GM21360 (cell line): ENCODE results near the gene WDR93.

Experiments used
- ATAC-seq: cut with Tn5 transposase; IDR thresholded peaks from one replicate; pipeline ENCODE4 v1.9.1; 2021; ENCODE audit warnings: mild to moderate bottlenecking, moderate library complexity; ENCODE audit not compliant: unreplicated experiment

Gene WDR93

GRCh38 chr15:89747708-89748682 is 57.4 kb downstream of the WDR93 start:
- ATAC-seq = no peak

DNA sequence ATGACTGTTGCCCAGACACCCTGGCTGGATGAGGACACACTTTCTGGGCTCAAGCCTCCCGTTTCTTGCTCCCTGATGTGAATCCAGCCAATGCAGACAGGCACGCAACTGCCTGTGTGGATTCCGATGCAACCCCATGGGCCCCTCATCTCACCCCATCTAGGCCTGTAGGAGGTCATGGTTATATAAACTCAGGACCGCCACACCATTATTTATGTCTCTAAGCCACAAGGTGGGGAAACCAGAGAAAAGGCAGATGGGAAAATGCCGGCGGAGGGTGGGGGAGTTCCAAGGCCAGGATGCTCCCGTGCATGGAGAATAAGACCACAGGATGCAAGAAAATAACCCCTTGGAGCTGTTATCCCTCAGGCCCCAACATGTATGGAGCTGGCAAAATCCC is 58.4 kb downstream of the WDR93 start:
- ATAC-seq = no peak

GRCh38 chr15:89749526-89749925 is 58.9 kb downstream of the WDR93 start:
- ATAC-seq = no peak

DNA sequence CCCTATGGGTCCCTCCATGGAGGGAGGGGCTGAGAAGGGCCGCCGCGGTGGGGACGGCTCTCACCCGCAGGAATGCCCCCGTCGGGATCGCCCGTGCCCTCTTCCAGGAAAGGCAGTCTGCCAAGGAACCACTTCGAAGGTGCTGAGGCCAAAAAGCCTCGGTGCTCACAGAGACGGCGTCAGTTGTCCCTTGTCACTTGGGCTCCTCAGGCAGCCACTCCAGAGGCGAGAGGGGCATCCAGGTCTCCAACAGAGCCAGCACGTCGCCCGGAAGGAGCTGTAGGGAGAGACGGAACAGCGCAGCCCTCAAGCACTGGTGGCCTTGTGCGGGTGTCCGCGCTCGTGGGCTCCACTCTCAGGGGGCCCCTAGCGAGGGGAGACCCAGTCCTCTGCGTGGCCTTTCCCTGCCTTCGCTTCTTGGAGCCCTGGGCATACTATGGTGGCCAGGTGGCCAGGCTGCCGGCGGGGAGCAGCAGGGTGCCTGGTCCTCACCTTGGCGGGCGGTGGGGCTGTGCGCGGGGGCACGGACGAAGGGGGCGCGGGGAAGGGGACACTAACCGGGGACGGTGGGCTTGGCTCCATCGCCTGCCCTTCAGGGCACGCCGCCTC is 59.4 kb downstream of the WDR93 start:
- no peak for ATAC-seq

DNA sequence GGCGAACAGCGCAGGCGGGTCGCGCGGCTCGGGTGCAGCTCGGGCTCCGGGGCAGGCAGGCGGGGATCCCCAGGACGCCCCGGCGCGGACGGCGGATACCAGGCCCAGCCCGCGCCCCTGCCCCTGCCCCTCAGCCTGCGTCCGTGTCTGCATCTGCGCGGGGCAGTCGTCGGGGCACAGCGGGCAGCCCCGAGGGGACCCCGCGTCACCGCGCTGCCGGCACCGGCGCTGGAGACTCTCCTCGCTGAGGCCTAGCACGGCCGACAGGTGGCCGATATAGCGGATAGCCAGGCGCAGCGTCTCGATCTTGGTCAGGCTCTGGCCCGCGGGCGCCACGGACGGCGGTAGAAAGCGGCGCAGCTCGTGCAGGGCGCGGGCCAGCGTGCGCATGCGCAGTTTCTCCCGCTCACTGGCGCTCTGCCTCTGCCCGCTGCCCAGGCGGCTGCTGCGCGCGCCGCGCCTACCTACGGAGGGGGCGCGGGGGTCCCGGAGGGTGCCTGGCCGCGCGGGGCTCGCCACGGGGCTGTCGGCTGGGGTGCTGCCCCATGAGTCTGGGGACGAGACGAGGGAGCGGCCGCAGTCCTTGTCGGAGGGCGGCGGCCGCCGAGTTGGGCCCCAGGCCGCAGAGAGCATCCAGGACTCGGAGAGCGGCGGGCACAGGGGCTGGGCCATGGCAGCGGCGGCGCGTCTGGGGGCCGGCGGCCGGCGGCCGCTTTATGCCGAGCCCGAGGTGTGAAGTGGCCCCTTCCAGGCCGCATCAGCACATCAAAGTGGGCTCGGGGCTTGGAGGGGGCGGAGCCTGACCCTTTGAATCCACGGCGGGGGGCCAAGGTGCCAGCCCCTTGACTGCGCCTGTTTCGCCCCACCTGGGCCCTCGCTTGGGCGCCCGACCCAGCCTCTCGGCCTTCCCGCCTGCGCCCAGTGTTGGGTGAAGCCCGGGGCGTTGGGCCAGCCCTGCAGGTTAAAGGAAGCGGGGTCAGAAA is 60.2 kb downstream of the WDR93 start, which contains the start of gene MESP1:
MESP1 (minus strand) TSS at position 690 of the 983 bp plus-strand sequence; CDS start at position 672, 18 bp downstream.
- ATAC-seq = peak; percentile 92

GRCh38 chr15:89751748-89752147 is 61.1 kb downstream of the WDR93 start:
- no peak for ATAC-seq

DNA sequence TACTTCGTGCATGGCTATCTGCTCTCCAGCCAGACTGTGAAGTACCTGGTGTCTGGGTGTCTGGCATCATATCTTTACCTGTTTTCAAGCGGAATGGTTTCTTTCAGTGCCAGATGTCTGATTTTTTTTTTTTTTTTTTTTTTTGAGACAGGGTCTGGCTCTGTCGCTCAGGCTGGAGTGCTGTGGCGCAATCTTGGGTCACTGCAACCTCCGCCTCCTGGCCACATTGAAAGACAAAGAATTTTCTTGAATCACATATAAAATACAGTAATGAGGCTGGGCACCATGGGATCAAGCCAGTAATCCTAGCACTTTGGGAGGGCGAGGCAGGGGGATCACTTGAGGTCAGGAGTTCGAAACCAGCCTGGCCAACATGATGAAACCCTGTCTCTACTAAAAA is 63.2 kb downstream of the WDR93 start:
- ATAC-seq = no peak

DNA sequence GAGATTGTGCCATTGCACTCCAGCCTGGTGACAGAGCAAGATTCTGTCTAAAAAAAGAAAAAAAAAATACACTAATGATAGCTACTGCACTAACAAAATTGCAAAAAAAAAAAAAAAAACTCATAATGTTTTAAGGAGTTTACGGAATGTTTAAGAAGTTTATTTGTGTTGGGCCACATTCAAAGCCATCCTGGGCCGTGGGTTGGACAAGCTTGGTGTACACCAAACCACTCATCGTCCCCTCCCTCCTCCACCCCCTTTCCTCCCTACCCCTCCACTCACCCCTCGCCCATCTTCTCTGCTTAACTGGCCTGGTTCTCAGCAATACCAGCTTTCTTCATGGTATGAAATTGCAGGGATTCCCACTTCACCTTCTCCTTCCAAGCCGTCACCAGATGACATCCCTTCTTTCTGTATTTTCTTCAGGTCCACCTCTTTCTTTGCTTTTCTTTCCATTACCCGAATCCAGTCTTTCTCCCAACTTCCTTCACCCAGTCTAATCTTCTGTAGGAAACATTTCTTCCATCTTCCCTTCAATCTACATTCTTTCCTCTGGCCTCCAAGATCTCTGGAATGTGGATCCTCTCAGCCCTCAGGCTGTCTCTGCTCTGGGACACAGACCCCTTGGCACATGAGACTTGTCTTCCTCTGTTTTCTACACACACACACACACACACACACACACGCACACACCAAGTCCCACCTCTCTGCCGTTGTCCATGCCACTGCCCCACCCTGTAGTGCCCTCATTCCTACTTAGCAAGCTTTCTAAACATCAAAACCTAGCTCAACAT is 63.9 kb downstream of the WDR93 start:
- no peak for ATAC-seq

- ATAC-seq = no peak
Observed at GRCh38 chr15:89755701-89756100, 65.1 kb downstream of the WDR93 start.

- no peak for ATAC-seq
Observed at GRCh38 chr15:89756897-89757296, 66.3 kb downstream of the WDR93 start.

DNA sequence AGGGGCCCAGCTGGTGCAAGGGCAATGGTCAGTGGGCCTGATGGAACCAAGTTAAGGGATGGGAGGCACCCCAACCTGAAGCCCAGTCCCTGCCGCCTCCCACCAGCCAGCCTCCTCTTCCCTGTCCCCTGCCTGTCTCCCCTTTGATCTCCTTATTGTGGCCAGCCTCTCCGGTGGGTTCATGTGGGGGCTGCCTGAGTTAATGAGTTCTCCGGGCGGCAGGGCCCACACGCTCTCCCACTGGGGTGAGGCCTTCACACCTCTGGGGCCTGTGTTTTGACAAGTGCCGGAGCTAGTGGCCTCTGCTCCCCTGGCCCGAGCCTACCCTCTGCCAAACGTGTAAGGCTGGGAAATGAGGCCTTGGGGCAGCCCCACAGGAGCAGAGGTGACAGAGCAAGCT is 67.7 kb downstream of the WDR93 start:
- ATAC-seq = no peak

GRCh38 chr15:89758981-89759380 is 68.4 kb downstream of the WDR93 start:
- ATAC-seq = no peak

DNA sequence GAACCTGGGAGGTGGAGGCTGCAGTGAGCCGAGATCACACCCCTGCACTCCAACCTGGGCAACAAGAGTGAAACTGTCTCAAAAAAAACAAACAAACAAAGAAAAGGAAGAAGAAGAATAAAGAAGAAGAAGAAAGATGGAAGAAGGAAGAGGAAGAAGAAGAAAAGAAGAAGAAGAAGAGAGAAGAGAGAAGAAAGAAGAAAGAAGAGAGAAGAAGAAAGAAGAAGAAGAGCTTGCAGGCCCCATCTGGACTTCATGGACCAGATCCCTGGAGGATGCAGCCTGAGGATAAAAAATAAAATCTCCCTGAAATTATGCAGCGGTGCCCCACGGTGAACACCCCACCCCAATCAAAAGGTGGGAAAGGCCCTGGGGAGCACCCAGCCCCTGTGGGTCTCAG is 69.2 kb downstream of the WDR93 start:
- ATAC-seq = no peak

- no peak for ATAC-seq
Observed at GRCh38 chr15:89760303-89761008, 69.8 kb downstream of the WDR93 start.

DNA sequence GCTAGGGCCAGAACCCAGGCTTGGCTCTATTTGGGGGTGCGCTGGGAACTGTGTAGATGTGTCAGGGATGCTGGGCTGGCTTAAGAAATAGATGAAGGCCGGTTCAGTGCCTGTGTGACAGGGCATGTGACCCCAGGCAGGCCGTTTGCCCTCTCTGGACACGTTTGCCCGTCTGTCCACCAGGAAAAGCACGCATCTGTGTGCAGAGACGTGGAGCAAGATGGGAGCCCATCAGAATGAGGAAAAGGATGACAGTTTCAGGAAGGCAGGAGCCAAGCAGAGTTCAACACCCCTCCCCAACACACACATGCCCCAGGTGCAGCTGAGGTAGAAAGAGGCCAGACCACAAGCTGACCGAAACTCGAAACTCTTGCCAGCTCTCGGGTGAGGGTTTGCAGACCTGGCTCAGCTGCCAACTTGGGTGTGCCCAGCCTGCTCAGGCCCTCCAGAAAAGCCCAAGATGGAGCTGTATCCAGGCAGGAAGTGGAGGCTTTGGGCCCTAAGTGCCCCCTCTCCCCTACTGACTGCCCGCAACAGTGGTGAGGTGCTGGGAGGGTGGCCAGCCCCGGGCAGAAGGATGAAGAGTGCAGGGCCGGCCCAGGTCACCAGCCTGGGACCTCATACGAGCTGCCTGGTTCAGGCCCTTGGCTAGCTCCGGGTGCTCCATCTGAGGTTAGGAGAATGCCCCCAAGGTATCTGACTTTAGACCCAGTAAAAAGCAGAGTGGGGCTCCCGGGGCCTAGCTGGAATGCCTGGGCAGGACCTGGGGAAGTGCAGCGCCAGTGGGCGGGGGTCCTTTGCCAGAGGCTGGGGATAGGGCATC is 70.6 kb downstream of the WDR93 start:
- no peak for ATAC-seq

DNA sequence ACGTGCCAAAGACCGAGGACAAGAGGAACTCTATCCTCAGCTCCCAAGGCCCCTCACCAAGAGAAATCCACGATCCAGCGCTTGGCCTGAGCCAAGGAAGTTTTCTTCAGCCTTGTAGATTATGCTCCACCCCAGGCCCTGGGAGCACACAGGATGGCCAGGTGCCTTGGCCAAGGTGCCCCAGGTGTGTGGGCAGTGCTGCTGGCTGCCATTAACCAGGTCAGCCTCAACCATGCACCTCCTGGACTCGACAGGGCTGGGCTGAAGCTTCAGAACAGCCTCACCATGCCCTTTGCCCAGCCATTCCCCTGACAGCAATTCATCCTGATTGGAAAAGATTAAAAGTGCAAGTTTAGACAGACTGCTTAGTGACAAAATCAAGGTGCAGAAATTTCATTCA is 71.3 kb downstream of the WDR93 start:
- ATAC-seq = no peak

DNA sequence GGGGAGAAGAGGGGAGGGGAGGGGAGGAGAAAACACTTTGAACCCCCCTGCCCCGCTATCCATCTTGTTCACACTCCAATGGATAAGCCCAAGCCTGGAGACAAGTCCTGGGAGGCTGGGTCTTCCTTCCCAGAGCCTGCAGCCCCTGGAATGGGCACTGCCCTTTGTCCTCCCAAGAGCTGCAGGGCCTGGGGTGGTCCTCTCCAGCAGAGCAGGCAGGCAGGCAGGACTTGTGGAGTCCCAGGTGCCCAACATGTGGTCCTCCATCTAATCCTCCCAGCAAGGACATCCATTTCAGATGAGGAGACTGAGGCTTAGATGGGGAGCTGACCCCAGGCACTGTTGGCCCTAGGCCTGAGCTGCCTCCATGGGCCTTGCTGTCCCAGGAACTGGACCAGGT is 75.1 kb downstream of the WDR93 start:
- no peak for ATAC-seq
